Hepatocyte (in vitro differentiated cells): Measurements from ENCODE around the gene SNX18. TPM values are rescaled to one million over a fixed set of nuclear protein-coding genes. Genes with fewer than 3 reads are reported as not detected.
"Not testable (repeated sequence)": the region's sequence is repeated elsewhere in the genome, so short reads cannot be mapped to it uniquely, and the experiment has no call there.

Experiments used
- DNase-seq: peaks from one replicate; pipeline ENCODE4 v3.0.0-alpha.2; 2016; ENCODE audit warnings: low spot score
- H2AFZ ChIP-seq: fragments of 200-600 bp; sonication (generic); 2 replicates; pipeline ENCODE4 v1.6.0; 2016; ENCODE audit warnings: antibody characterized with exemption, mild to moderate bottlenecking
- H3K27ac ChIP-seq: fragments of 200-600 bp; sonication (generic); 2 replicates; pipeline ENCODE4 v1.5.1; 2016; ENCODE audit warnings: mild to moderate bottlenecking
- H3K27me3 ChIP-seq: fragments of 200-600 bp; sonication (generic); 2 replicates; pipeline ENCODE4 v1.6.1; 2016
- H3K36me3 ChIP-seq: fragments of 200-600 bp; sonication (generic); replicated peaks from 2 replicates; pipeline ENCODE4 v1.5.1; 2016; ENCODE audit warnings: low read depth; ENCODE audit not compliant: insufficient read depth
- H3K4me1 ChIP-seq: fragments of 200-600 bp; sonication (generic); 2 replicates; pipeline ENCODE4 v1.5.1; 2016; ENCODE audit warnings: mild to moderate bottlenecking, moderate library complexity; ENCODE audit not compliant: insufficient read depth
- H3K4me2 ChIP-seq: fragments of 200-600 bp; sonication (generic); 2 replicates; pipeline ENCODE4 v1.6.0; 2016
- H3K4me3 ChIP-seq: fragments of 200-600 bp; sonication (generic); 2 replicates; pipeline ENCODE4 v1.5.1; 2016; ENCODE audit warnings: mild to moderate bottlenecking
- H3K79me2 ChIP-seq: fragments of 200-600 bp; sonication (generic); 2 replicates; pipeline ENCODE4 v1.6.0; 2017; ENCODE audit warnings: mild to moderate bottlenecking
- H3K9me2 ChIP-seq: fragments of 200-600 bp; sonication (generic); replicated peaks from 2 replicates; pipeline ENCODE4 v1.6.0; 2017; ENCODE audit warnings: mild to moderate bottlenecking; ENCODE audit not compliant: insufficient read depth
- H3K9me3 ChIP-seq: fragments of 200-600 bp; sonication (generic); 2 replicates; pipeline ENCODE4 v1.5.1; 2016; ENCODE audit warnings: low read depth, mild to moderate bottlenecking
- H4K20me1 ChIP-seq: fragments of 200-600 bp; sonication (generic); 2 replicates; pipeline ENCODE4 v1.6.0; 2016; ENCODE audit warnings: mild to moderate bottlenecking; ENCODE audit not compliant: insufficient read depth, poor library complexity, severe bottlenecking
- CTCF ChIP-seq: fragments of 200-600 bp; sonication (generic); IDR thresholded peaks from 2 replicates; pipeline ENCODE4 v1.5.1; 2016; ENCODE audit warnings: antibody characterized with exemption, mild to moderate bottlenecking; ENCODE audit not compliant: poor library complexity
- EZH2 ChIP-seq: fragments of 200-600 bp; sonication (generic); IDR thresholded peaks from 2 replicates; pipeline ENCODE4 v1.6.1; 2016; ENCODE audit warnings: antibody characterized with exemption, mild to moderate bottlenecking, borderline replicate concordance
- EZH2phosphoT487 ChIP-seq: fragments of 200-600 bp; sonication (generic); IDR thresholded peaks from one replicate; pipeline ENCODE4 v1.6.1; 2018; ENCODE audit warnings: antibody characterized with exemption, mild to moderate bottlenecking, low read depth, moderate library complexity; ENCODE audit not compliant: unreplicated experiment, severe bottlenecking
- WGBS: methylation state at CpG from one replicate; pipeline ENCODE4 v1.1.6; 2016; ENCODE audit warnings: low lambda C conversion rate; ENCODE audit errors: missing lambda C conversion rate; 5-methylcytosine and 5-hydroxymethylcytosine counted together
- polyA plus RNA-seq: library from polyadenylated mRNA; unstranded; fragments of >200 nt; fragmentation: Nextera tagmentation; extraction: Ambion mirVana; gene quantifications from 2 replicates; pipeline ENCODE4 v1.2.1, GENCODE V29; 2016
- total RNA-seq: library from RNA; depleted of rRNA; stranded (reverse); fragments of >200 nt; gene quantifications from 2 replicates; pipeline ENCODE4 v1.2.3, GENCODE V29; 2014

SNX18 gene
- total and polyA plus RNA-seq, 2 experiments from 2014 or later = 6.5 to 33.0 TPM

DNA sequence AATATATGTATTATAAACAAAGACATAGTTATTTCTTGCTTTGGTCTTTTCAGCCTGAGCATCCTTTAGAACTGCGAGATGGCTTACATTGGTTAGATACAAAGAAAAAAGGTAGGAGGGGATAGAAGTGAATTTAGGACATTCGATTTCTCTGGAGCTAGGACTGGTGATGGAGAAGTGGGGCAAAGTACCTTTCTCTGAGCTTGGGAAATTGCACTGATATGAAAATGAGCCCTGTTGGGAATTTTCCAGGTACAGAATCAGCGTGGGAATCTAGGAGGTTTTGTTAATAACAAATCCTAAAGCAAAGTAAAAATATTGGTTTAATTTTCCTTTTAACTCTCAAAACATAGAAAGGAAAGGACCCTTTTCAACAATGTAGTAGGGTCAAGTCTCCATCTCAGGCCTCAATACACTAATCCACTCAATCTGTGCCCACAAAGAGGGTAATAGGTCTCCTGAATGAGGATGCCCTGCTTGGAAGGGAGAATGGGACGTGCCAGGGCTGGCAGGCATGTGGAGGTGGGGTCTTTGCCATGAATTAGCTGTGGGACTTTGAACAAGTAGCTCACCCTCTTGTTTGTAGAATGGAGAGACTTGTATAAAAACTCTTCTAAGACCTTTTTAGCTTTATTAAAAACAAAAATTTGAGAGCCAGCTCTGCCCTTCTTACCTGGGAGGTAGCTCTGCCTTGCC lies 17.7 kb downstream of the SNX18 start:
- H3K79me2 ChIP-seq = peaks cover 99% of the 10 kb centered on the region
- H2AFZ ChIP-seq = no peak overlapping the region
- H3K4me1 ChIP-seq = peaks cover 21% of the 10 kb centered on the region
- no peak overlapping the region for H3K4me3 ChIP-seq
- peak overlapping the region; percentile 90 for H3K27ac ChIP-seq
- no peak overlapping the region for H3K4me2 ChIP-seq
- no peaks in the 10 kb centered on the region for H3K9me3 ChIP-seq
- TF ChIP-seq EZH2phosphoT487 (no peak), EZH2 (no peak), CTCF (no peak)
- H4K20me1 ChIP-seq = peaks cover 19% of the 10 kb centered on the region
- 85% methylated on average over 4 of the region's 4 CpGs for WGBS
- no peaks in the 10 kb centered on the region for H3K27me3 ChIP-seq
- DNase-seq = no peak
- H3K9me2 ChIP-seq = no peaks in the 10 kb centered on the region
- H3K36me3 ChIP-seq = no peaks in the 10 kb centered on the region

DNA sequence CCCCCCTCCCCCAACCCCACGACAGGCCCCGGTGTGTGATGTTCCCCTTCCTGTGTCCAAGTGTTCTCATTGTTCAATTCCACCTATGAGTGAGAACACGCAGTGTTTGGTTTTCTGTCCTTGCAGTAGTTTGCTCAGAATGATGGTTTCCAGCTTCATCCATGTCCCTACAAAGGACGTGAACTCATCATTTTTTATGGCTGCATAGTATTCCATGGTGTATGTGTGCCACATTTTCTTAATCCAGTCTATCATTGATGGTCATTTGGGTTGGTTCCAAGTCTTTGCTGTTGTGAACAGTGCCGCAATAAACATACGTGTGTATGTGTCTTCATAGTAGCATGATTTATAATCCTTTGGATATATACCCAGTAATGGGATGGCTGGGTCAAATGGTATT lies 18.8 kb downstream of the SNX18 start:
- Histone ChIP-seq H4K20me1 (peaks cover 21% of the 10 kb centered on the region), H3K4me1 (peaks cover 21% of the 10 kb centered on the region), H3K79me2 (peaks cover 99% of the 10 kb centered on the region)
- not testable (repeated sequence) for H3K27ac ChIP-seq, H2AFZ ChIP-seq, H3K9me3 ChIP-seq, DNase-seq, H3K27me3 ChIP-seq, H3K4me3 ChIP-seq, H3K36me3 ChIP-seq, H3K9me2 ChIP-seq, H3K4me2 ChIP-seq
- WGBS = over 99% methylated on average over 6 of the region's 6 CpGs

DNA sequence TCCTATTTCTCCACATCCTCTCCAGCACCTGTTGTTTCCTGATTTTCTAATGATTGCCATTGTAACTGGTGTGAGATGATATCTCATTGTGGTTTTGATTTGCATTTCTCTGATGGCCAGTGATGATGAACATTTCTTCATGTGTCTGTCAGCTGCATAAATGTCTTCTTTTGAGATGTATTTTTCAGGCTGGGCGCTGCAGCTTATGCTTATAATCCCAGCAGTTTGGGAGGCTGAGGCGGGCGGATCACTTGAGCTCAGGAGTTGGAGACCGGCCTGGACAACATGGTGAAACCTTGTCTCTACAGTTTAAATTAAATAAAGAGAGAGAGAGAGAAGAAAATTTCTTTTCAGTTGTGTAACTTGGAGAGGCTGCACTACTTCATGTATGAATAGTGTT lies 19.3 kb downstream of the SNX18 start:
- not testable (repeated sequence) for H3K4me3 ChIP-seq, H2AFZ ChIP-seq, DNase-seq, H3K9me2 ChIP-seq, H3K4me2 ChIP-seq, H3K27me3 ChIP-seq, H3K27ac ChIP-seq, H3K36me3 ChIP-seq, H3K9me3 ChIP-seq
- H3K4me1 ChIP-seq = peaks cover 21% of the 10 kb centered on the region
- H4K20me1 ChIP-seq = peaks cover 25% of the 10 kb centered on the region
- WGBS = 99% methylated on average over 4 of the region's 4 CpGs
- peaks cover 99% of the 10 kb centered on the region for H3K79me2 ChIP-seq

DNA sequence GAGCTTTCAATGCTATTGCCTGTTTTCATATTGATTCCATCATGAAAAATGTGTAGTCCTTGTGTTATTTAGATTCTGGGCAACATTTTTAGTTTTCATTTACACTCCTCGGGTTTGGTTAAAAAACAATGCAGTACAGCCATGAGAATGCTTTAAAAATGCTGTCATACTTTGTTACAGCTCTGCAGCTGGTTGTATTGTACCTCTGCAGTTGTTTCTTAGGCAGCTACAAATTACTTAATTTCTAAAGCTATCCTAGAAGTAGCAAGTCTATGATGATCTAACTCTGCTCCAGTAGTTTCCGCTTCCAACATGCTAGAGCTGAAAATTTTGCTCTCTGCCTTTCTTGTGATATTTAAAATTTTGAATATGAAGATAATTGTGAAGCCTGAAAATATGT lies 20.2 kb downstream of the SNX18 start:
- no peak for DNase-seq
- TF ChIP-seq EZH2 = no peak
- TF ChIP-seq EZH2phosphoT487 = no peak
- TF ChIP-seq CTCF = no peak
- 93% methylated on average over 2 of the region's 2 CpGs for WGBS
- no peak overlapping the region for H2AFZ ChIP-seq
- H4K20me1 ChIP-seq = peaks cover 26% of the 10 kb centered on the region
- H3K4me1 ChIP-seq = peaks cover 21% of the 10 kb centered on the region
- no peaks in the 10 kb centered on the region for H3K9me2 ChIP-seq
- peaks cover 99% of the 10 kb centered on the region for H3K79me2 ChIP-seq
- no peaks in the 10 kb centered on the region for H3K36me3 ChIP-seq
- no peak overlapping the region for H3K4me2 ChIP-seq
- peak overlapping the region; percentile 4 for H3K27ac ChIP-seq
- no peaks in the 10 kb centered on the region for H3K9me3 ChIP-seq
- no peaks in the 10 kb centered on the region for H3K27me3 ChIP-seq
- H3K4me3 ChIP-seq = no peak overlapping the region
